ENCODE measurements around the gene WDR1.

The WDR1 gene

GRCh38 chr4:10113362-10114047 is 3.1 kb downstream of the WDR1 start:
- no peak for DNase-seq

- DNase-seq = no peak
Observed at GRCh38 chr4:10112658-10113284, 3.8 kb downstream of the WDR1 start.

GRCh38 chr4:10111067-10111801 is 5.4 kb downstream of the WDR1 start:
- DNase-seq = no peak

- no peak for DNase-seq
Observed at GRCh38 chr4:10109995-10110670, 6.5 kb downstream of the WDR1 start.

- DNase-seq = no peak
Observed at GRCh38 chr4:10108818-10109783, 7.5 kb downstream of the WDR1 start.

- no peak for DNase-seq
Observed at GRCh38 chr4:10108391-10108790, 8.2 kb downstream of the WDR1 start.

- DNase-seq = no peak
Observed at GRCh38 chr4:10107111-10108091, 9.2 kb downstream of the WDR1 start.

GRCh38 chr4:10106421-10107039 is 10.1 kb downstream of the WDR1 start:
- DNase-seq = no peak

GRCh38 chr4:10105920-10106319 is 10.7 kb downstream of the WDR1 start:
- no peak for DNase-seq

- DNase-seq = no peak
Observed at GRCh38 chr4:10105421-10105820, 11.2 kb downstream of the WDR1 start.

- no peak for DNase-seq
Observed at GRCh38 chr4:10104991-10105276, 11.7 kb downstream of the WDR1 start.

- no peak for DNase-seq
Observed at GRCh38 chr4:10104211-10104990, 12.2 kb downstream of the WDR1 start.

- no peak for DNase-seq
Observed at GRCh38 chr4:10102474-10103332, 13.9 kb downstream of the WDR1 start.

- DNase-seq = no peak
Observed at GRCh38 chr4:10101671-10102473, 14.7 kb downstream of the WDR1 start.

GRCh38 chr4:10100734-10101216 is 15.8 kb downstream of the WDR1 start:
- DNase-seq = no peak

GRCh38 chr4:10099499-10100325 is 16.9 kb downstream of the WDR1 start:
- DNase-seq = no peak

GRCh38 chr4:10098780-10099160 is 17.8 kb downstream of the WDR1 start:
- DNase-seq = no peak
